HepG2 (cell line): ENCODE measurements around the gene MEIS1. TPM values are rescaled to one million over a fixed set of nuclear protein-coding genes. Genes with fewer than 3 reads are reported as not detected.

ENCODE experiments used
- ATAC-seq: fragments of 200-7000 bp; cut with Tn5 transposase; 3 replicates; pipeline ENCODE4 v1.9.1; 2020; ENCODE audit warnings: mild to moderate bottlenecking, moderate library complexity
- BruUV-seq: library from RNA; stranded (reverse); fragments of 400-500 nt; replicated peaks from 2 replicates; lab custom pipeline; 2021; lab: Mats Ljungman, UMichigan
- CTCF ChIA-PET: fragments of 300-600 bp; formaldehyde crosslinking; extraction: SDS; loops from one replicate; lab custom pipeline; 2021; ENCODE audit warnings: low total read pairs, inconsistent platforms, low intra/inter-chr PET ratio; lab: Yijun Ruan, JAX
- POLR2A ChIA-PET: fragments of 350-600 bp; sonication (Branson Sonifier 250); formaldehyde crosslinking; loops from one replicate; lab custom pipeline; 2020; ENCODE audit warnings: antibody characterized with exemption, inconsistent platforms; lab: Yijun Ruan, JAX
- DNase-seq: peaks from one replicate; pipeline ENCODE4 v3.0.0-alpha.2; 2015; ENCODE audit warnings: low spot score
- FAIRE-seq: peaks from 3 replicates; lab custom pipeline; 2011; peaks lifted over from hg19 to GRCh38; lab: Jason Lieb, UNC
- H2AFZ ChIP-seq: one replicate; pipeline ENCODE4 v1.6.1; 2011; ENCODE audit warnings: low read length, inconsistent platforms
- H3K27ac ChIP-seq: fragments of 300-600 bp; 3 replicates; pipeline ENCODE4 v1.8.0; 2011; ENCODE audit warnings: mixed run types, mild to moderate bottlenecking, mixed read lengths, low read length, inconsistent platforms; ENCODE audit not compliant: insufficient read depth; ENCODE audit errors: extremely low read length
- H3K27me3 ChIP-seq, 2 experiments: fragments of 200-600 bp in 1 of 2; 2 replicates in 1 of 2; 3 replicates in 1 of 2; pipeline versions ENCODE4 v1.6.0 to v1.8.0; 2011; ENCODE audit warnings: low read length in 2 of 2, mild to moderate bottlenecking in 2 of 2, moderate library complexity in 2 of 2, inconsistent platforms in 1 of 2; ENCODE audit not compliant: insufficient read depth in 2 of 2, control insufficient read depth in 1 of 2
- H3K36me3 ChIP-seq, 2 experiments: fragments of 200-600 bp in 1 of 2; replicated peaks in 1 of 2; 2 replicates in 1 of 2; 3 replicates in 1 of 2; pipeline versions ENCODE4 v1.5.1 to v1.8.0; 2011; ENCODE audit warnings: low read length in 2 of 2, inconsistent platforms in 1 of 2; ENCODE audit not compliant: insufficient read depth in 2 of 2, control insufficient read depth in 1 of 2
- H3K4me1 ChIP-seq: 2 replicates; pipeline ENCODE4 v1.5.1; 2012; ENCODE audit warnings: low read length, inconsistent platforms; ENCODE audit not compliant: insufficient read depth
- H3K4me2 ChIP-seq: 2 replicates; pipeline ENCODE4 v1.6.0; 2011; ENCODE audit warnings: low read depth, low read length, inconsistent platforms
- H3K4me3 ChIP-seq, 3 experiments: fragments of 200-600 bp in 1 of 3; sonication (generic), shearing (Covaris generic) in 1 of 3; replicated peaks in 1 of 3; 2 replicates each; pipeline ENCODE4 v1.5.1; 2011 to 2016; ENCODE audit warnings: low read length in 3 of 3, inconsistent platforms in 2 of 3, low read depth in 2 of 3, mild to moderate bottlenecking in 2 of 3, control low read depth in 1 of 3, mixed read lengths in 1 of 3; ENCODE audit not compliant: insufficient read depth in 1 of 3
- H3K79me2 ChIP-seq: one replicate; pipeline ENCODE4 v1.6.1; 2011; ENCODE audit warnings: low read length, inconsistent platforms; ENCODE audit not compliant: insufficient read depth
- H3K9ac ChIP-seq: 2 replicates; pipeline ENCODE4 v1.6.0; 2011; ENCODE audit warnings: mild to moderate bottlenecking, low read depth, low read length, inconsistent platforms; ENCODE audit not compliant: insufficient read depth
- H3K9me3 ChIP-seq: 2 replicates; pipeline ENCODE4 v1.5.1; 2012; ENCODE audit warnings: mild to moderate bottlenecking, low read length
- H4K20me1 ChIP-seq: 2 replicates; pipeline ENCODE4 v1.6.0; 2011; ENCODE audit warnings: inconsistent platforms, mild to moderate bottlenecking, low read length, moderate library complexity; ENCODE audit not compliant: insufficient read depth
- ESRRA ChIP-seq: sonication (generic); formaldehyde crosslinking; IDR thresholded peaks from 2 replicates; pipeline ENCODE4 v1.5.1; 2020; ENCODE audit warnings: mild to moderate bottlenecking, low read depth, missing genetic modification reagents
- GATA4 ChIP-seq: sonication (generic); IDR thresholded peaks from 2 replicates; pipeline ENCODE4 v1.6.1; 2016; ENCODE audit warnings: antibody characterized with exemption, low read depth, borderline replicate concordance
- IKZF4 ChIP-seq: sonication (generic); formaldehyde crosslinking; IDR thresholded peaks from 2 replicates; pipeline ENCODE4 v1.5.1; 2020; ENCODE audit warnings: borderline replicate concordance, mild to moderate bottlenecking, low read depth, missing genetic modification reagents; ENCODE audit errors: not compliant biosample characterization
- MIXL1 ChIP-seq: IDR thresholded peaks from 2 replicates; pipeline ENCODE4 v1.6.1; 2016
- PAF1 ChIP-seq: IDR thresholded peaks from 2 replicates; pipeline ENCODE4 v1.6.1; 2016; ENCODE audit warnings: missing genetic modification reagents, missing compliant biosample characterization
- ZNF607 ChIP-seq: sonication (generic); formaldehyde crosslinking; IDR thresholded peaks from 2 replicates; pipeline ENCODE4 v1.5.1; 2020; ENCODE audit warnings: missing genetic modification reagents, mild to moderate bottlenecking, borderline replicate concordance
- ZNF629 ChIP-seq: sonication (generic); formaldehyde crosslinking; conservative IDR thresholded peaks from 2 replicates; pipeline ENCODE4 v1.5.0; 2020; ENCODE audit warnings: missing genetic modification reagents
- ZUFSP ChIP-seq: sonication (generic); formaldehyde crosslinking; IDR thresholded peaks from 2 replicates; pipeline ENCODE4 v1.9.0; 2021; ENCODE audit warnings: missing genetic modification reagents, mild to moderate bottlenecking, borderline replicate concordance
- WGBS: methylation state at CpG from one replicate; pipeline ENCODE4 v1.1.6; 2017; ENCODE audit warnings: low lambda C conversion rate; 5-methylcytosine and 5-hydroxymethylcytosine counted together
- in situ Hi-C: cut with HindIII; loops from 2 replicates; pipeline ENCODE4 v1.10.0; 2017; ENCODE audit warnings: low pct_unique_long_range_greater_than_20kb; ENCODE audit not compliant: extremely low pct_ligation_motif_present
- intact Hi-C: fragments of 100-400 bp; cut with micrococcal nuclease; formaldehyde crosslinking; loops from one replicate; pipeline ENCODE4 v1.10.0; 2022; ENCODE audit not compliant: unreplicated experiment
- polyA plus RNA-seq, 8 experiments: library from polyadenylated mRNA; depleted of rRNA in 3 of 8; stranded (reverse) in 7 of 8; unstranded in 1 of 8; fragments of >200 nt; fragmentation: Illumina TruSeq in 4 of 8; extraction: Trizol in 4 of 8; gene quantifications; 2 replicates each; pipeline versions ENCODE4 v1.2.1 to v1.2.3, GENCODE V29; 2011 to 2016; ENCODE audit warnings: low read depth in 4 of 8, missing spikeins in 1 of 8, mixed read lengths in 1 of 8; ENCODE audit not compliant: insufficient read depth in 1 of 8
- total RNA-seq, 5 experiments: library from RNA; depleted of rRNA; stranded (reverse); fragments of >200 nt; fragmentation: Illumina TruSeq; extraction: Trizol; gene quantifications; 2 replicates each; pipeline ENCODE4 v1.2.3, GENCODE V29; 2016; ENCODE audit warnings: low read depth in 1 of 5

The MEIS1 gene
- total and polyA plus RNA-seq, 2 of the 13 experiments (the other 11 are each of a cell fraction or from before 2014, with no cell fraction given) = 3.8 to 6.0 TPM

GRCh38 chr2:66440708-66441497 is 6.0 kb downstream of the MEIS1 start:
- ATAC-seq = no peak
- Histone ChIP-seq H3K36me3 (no peaks in the 10 kb centered on the region; a peak in 1 of 5 replicates), H2AFZ (no peak overlapping the region), H3K27ac (no peak overlapping the region), H3K4me2 (no peak overlapping the region), H3K4me1 (peaks cover 13% of the 10 kb centered on the region), H3K4me3 (no peak overlapping the region), H3K9me3 (no peaks in the 10 kb centered on the region), H3K9ac (no peak overlapping the region), H4K20me1 (no peaks in the 10 kb centered on the region), H3K79me2 (no peaks in the 10 kb centered on the region), H3K27me3 (no peaks in the 10 kb centered on the region)
- POLR2A ChIA-PET = no interaction called here
- 91% methylated on average over 20 of the region's 20 CpGs for WGBS
- no peak for TF ChIP-seq ZNF629 (CRISPR knock-in tag)
- TF ChIP-seq IKZF4 (CRISPR knock-in tag) = no peak
- TF ChIP-seq MIXL1 (CRISPR knock-in tag) = no peak
- TF ChIP-seq ZNF607 (CRISPR knock-in tag) = no peak
- no peak for TF ChIP-seq ZUFSP (CRISPR knock-in tag)
- no peak for TF ChIP-seq ESRRA (CRISPR knock-in tag)
- TF ChIP-seq PAF1 (CRISPR knock-in tag) = no peak
- no peak for TF ChIP-seq GATA4
- no TSS peak for BruUV-seq
- no peak for DNase-seq
- intact Hi-C loops = no loop called here
- no peak for FAIRE-seq
- CTCF ChIA-PET = no interaction called here
- in situ Hi-C loops = loop anchor here (25.0 kb wide), 4 partner anchors 771 to 1596 kb away; no protein-coding TSS in a partner anchor
